Activated CD4-positive, alpha-beta T cell treated with anti-CD3 and anti-CD28 coated beads for 1 hour (primary cell): ENCODE results near the gene RGL1.

Experiments
- DNase-seq: peaks from one replicate; pipeline ENCODE4 v3.0.0-alpha.2; 2020

The RGL1 gene

DNA sequence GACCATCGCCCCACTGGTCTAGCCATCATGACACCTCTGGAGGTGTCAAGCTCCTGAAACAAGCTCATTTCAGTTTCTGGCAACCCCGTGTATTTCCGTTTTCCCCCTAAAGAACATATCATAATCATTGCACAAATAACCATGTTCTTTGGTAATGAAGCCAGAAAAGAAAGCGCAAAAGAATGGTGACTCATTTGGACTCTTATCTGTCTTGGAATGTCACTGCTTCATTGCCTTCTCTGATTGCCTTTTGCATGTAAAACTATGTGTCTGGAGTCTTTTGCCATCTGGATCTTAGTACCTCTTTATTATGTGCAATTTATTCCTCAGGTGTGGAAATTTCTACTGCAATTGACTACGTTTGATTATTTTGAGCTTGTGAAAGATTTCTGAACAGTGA is 122.1 kb downstream of the RGL1 start:
- no peak for DNase-seq

DNA sequence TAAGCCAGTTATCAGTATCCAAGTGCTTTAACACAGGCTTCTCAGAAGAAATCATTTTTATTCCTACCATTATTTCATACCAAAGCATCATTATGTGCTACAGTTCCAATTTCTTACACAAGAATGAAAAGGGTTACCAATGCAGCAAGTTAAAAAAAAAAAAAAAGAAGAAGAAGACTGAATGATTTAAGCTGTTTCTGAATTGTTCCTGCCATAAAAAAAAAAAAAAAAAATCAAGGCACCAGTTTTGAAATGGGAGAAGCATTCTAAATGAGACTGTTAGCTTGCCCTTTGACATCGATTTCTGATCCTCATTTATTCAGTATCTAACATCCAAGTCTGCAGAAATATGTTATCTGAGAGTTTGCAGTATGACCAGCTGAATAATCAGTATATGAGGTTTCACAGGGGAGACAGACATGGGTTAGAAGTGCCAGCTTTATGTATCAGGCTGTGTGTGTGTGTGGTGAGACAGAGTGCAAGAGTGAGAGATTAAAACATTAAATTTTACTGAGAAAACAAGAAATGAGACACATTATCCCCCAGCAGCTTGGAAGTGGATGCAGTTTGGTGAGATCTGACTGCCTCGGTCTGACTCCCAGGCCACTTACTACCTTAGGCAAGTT is 126.8 kb downstream of the RGL1 start:
- no peak for DNase-seq

DNA sequence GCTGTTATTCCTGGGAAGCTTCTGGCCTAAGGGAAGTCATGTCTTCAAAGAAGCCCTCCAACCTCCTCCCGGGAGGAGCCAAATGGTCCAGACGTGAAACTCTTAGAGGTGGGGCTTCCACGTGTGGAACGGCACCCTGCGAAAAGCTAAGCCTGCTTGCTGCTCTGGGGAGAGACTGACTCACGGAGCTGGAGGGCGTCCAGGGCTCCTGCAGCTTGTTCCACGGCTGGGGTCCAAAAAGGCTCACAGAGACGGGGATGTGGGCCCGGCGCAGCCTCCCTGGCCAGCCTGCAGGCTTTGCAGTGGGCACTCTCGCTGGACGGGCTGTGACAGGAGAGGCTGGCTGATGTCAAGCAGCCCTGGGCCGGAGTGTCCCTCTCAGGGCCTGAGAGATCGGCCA is 127.5 kb downstream of the RGL1 start:
- DNase-seq: no peak

DNA sequence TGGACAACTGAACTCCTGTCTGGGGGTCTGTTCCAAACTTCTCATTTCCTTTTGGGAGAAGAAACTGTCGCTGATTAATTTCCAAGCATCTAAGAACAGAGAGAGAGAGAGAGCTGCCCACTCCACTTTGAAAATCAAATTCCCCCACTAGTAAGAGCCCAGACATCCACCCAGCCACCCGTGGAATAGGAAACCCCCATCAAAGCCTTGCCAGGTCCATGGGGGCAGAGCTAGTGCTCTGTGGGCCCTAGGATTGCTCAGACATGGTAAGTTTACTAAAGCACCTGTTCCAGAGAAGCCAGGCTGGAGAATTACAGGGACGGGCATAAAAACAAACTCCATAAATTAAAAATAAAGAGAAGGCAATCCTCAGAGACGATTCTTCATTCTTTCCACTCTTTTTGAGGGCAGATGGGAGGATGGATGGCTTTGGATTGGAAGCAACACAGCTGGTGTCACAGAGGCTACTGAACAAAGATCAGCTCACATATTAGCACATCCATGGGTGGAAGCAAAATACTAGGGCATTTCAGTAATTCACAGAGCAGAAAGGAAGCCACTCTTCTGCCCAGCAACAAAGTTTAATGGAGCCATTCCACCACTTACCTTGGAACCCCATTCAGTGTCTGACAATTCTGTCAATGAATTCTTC is 128.7 kb downstream of the RGL1 start:
- no peak for DNase-seq

DNA sequence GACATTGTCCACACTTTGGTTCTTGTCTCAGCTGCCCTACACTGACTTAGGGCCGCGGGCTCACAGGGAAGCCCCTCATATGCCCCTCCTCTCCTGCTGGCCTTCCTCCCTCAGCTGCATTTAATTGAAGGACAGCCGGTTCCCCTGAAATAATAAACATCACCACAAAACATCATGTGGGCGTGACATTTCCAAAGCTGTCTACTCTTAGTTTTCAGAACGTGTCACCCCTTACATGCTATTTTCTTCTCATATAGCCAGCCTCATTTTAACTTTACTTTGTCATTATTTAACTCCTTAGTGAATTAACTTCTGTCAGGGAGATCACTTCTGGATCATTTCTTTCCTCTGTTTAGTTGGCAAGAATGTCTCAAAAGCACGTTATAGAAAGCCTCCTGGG is 129.4 kb downstream of the RGL1 start:
- DNase-seq: no peak

DNA sequence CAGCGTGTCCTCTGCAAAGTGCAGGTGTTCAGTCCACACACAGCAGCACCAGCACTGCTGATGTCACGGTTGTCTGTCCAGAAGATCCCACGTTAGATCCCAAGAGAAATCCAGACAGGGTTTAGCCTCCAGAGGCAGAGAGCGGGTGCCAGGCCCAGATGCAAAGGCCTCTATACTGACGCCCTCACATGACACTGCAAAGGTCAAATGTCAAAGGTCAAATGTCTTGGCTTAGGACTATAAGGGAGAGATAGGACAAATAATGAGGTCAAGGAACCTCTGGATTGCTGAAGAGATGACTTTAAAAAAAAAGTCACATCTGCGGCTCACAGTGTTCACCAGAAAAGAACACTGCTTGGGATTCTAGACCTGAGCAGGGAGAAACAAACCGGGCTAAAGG is 131.1 kb downstream of the RGL1 start:
- no peak for DNase-seq

DNA sequence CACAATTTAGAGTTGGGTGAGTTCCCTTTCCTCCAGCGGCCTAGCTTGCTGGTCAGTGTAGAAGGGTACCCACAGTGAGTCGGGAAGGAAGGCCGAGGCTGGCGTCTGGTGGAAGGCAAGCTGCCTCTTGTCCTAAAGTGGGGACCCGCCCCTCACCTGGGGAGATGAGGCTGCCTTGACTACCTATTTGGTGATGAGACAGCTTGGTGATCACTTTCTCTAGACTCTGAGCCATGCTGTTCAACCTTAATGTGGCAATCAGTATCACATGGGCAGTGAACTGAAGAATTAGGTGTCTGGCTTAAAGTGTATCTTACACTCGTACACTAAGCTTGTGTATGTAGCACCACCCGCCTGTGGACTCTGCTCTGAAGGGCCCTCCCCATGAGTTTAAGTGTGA is 131.9 kb downstream of the RGL1 start:
- no peak for DNase-seq

DNA sequence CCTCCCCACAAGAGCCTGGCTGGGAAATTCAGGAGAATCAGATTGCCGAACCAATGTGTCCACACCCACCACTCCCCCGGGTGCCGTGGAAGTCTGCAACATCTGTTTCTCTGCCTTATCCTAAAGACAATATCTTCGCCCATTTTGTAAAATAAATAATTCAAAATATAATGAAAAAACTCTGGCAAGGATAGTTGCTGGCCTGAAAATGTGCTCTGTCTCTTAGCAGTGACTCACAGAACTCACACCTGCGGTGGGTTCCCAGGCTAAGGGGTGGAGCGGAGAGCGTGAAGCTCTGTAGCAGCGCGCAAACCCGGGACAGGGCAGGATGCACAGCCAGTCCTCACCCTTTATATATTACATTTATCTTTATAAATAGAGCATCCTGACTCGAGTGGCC is 132.7 kb downstream of the RGL1 start:
- no peak for DNase-seq

DNA sequence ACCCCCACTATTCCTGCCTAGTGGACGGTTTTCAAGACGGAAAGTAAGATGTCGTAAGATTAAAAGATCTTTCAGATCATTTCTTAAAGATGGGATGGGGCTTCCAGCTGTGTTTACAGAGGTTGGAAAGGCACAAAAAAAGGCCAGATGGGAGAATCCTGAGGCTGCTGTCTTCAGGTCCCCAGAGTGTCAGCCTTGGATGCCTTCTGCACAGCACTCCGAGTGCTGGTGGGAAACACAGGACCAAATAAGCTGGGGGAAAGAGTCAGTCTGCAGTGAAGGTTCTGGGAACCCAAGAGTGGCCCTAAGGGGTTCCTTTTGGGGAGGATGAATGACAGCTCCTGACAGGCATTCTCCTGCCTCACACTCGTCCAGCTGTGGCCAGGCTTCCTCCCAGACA is 136.1 kb downstream of the RGL1 start:
- DNase-seq: no peak

DNA sequence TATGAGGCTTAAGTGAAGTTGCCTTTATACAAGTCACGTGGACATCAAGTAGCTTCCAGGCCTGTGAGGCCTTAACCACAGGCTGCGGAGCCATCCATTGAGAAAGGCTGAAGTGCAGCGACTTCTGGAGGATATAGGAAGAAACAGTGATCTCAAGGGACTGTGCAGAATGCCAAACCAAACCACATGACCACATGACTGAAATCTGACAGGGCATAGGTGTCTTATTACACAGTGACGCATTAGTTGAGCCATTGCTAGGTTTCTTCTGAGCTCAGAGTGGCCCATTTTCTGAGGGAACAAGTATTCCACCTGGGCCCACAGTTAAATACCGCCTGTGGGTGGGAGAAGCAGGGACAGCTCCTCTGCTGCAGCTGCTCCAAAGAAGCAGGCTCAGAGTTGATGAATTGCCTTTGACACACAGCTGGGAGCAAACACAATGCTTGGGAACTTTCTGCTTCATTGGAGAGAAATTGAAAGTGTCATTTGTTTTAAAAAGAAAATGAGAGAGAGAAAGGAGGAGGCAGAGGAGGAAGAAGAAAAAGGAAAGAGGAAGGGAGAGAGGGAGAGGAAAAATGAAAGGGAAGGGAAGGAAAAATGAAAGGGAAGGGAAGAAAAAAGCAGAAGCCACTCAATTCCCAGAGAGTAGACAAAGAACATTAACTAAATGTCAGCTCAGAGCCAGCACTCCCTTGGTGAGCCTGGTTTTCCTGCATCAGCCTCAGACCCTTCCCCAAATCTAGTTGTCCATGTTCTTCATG is 138.2 kb downstream of the RGL1 start:
- no peak for DNase-seq

DNA sequence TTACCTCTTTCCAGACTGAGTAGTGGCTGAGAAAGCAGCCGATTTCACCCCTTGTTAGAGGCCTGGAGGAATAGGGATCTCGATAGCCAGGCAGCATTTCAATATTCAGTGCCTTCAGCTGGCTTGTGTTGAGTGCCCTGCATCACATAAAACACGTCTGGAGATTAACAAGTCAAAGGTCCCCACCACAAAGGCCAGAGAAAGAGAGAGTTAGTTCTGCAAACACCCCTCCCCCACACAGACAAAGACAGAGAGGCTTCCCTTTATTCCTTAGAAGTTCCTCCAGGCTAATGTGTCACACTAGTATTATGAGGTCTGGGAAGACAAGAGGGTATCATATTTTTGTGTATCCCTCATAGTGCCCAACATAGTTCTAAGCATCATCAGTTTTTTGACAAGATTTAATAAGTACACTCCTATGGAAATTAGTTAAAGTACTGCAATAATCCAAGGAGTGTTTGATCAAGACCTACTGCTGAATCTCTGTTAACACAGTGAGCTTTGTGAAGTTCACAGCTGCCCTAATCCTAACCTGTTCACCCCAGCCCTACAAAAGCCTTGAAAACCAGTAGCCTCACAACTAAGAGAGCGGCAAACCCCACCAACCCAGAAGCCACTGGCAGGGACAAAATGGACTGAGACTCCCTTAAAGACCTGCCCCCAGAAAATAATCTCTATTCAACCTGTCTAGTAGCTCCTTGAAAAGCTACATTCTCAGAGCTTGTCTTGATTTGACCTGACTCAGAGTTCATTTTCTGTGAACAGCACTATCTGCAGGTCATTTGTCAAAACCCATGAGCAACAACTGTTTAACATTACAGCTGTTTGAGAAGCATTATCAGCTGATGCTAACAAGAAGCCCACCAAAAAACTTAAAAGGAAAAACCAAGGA is 140.8 kb downstream of the RGL1 start:
- no peak for DNase-seq

DNA sequence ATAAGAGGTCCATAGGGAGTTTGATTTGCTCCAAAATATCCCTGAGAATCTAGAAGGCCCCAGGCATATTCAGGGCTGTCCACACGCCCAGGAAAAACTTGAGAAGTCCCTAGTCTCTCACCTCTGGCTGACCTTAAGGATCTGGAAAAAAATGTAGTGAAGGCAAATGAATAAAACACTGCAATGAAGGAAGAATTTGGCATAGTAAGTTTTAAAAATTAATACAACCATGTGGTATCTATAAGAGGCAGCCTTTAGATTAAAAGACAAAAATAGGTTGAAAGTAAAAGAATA is 141.3 kb downstream of the RGL1 start:
- no peak for DNase-seq

DNA sequence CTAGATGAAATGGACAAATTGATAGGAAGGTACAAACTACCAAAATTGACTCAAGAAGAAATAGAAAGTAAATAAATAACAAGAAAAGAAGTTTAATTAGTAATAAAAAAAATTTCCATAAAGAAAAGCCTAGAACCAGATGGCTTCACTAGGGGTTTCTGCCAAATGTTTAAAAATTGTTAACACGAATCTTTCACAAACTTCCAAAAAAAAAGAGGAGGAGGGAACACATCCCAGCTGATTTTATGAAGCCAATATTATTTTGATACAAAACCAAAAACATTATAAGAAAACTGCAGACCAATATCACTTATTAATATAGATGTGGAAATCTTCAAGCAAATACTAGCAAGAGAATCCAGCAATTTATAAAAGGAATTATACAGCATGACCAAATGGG is 143.1 kb downstream of the RGL1 start:
- DNase-seq: no peak

DNA sequence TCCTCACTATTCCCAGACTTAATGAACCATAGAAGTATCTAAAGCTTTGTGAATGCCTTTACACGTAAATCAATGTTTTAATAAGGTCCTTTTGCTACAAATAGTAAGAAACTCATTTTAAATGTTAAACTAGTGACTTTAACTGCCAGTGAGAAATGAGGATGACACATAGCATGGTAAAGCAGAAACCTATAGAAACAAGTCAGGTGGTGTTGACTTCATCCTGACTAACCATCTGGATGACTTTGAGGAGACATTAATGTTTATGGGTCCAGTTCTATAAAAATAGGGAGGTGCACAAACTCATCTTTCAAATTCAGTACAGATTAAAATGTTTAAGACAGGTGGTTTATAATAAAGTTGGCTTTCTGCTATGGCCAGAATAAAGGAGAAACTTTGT is 147.2 kb downstream of the RGL1 start:
- no peak for DNase-seq

DNA sequence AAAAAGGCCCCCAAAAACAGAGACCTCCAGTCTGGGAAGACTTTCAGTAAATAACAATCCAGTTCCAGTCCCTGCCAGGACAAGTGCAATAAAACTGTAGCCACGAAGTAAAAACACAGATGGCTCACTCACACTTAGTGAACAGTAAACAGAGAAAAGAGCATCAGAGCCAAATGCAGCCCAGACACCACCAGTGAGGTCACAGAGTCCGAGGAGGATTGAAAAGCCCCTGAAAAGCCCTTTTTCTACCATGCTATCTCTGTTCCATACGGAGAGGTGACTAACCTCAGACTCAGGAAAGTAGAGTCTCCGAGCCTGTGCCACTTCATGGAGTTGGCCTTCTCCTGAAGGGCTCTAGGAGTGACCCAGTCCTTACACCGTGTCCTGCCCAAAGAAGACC is 148.1 kb downstream of the RGL1 start:
- DNase-seq: no peak

DNA sequence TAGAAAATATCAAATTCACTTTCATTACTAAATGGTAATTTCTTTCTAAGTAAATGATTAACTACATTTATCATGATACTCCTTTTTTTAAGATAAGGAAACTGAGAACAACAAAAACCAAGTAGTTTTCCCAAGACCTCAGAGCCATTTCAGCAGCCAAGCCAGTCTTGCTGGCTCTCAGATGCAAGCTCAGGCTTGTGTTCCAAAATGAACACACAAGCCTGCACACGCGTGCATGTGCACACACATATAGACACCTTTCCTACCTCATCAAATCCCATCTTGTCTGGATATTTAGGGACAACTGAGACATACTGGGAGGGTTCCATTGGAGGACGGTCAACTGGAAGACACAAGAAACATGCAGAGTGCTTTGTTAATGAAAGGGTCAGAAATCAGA is 149.6 kb downstream of the RGL1 start:
- DNase-seq: no peak

DNA sequence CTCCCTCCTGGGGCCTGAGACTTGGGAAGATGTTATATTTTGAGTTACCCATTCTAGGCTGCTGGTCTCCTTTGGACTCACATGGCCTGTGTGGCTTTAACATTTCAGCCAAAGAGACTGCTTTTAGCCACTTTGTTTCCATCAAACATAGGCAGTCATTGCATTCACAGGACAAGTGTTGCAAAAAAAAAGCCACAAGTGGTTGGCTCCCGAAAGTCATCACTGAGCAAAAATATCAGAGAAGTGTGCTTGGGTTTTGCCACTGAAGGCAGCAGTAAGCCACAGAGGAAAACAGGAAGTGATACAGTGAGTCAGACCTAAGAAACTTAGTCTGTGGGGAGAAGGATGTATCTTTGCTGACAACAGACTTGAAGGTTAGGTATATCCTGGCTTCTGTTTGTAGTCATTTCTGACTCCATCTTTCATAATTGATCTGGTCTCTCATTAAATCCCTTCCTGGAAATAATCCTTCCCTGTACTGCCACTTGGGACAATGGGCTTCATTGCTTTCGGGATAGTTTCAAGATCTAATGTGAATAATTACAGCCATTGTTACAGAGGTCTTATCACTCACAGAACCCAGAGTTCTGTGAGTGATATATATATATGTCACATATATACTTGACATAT is 151.8 kb downstream of the RGL1 start:
- peak; percentile 34 for DNase-seq

DNA sequence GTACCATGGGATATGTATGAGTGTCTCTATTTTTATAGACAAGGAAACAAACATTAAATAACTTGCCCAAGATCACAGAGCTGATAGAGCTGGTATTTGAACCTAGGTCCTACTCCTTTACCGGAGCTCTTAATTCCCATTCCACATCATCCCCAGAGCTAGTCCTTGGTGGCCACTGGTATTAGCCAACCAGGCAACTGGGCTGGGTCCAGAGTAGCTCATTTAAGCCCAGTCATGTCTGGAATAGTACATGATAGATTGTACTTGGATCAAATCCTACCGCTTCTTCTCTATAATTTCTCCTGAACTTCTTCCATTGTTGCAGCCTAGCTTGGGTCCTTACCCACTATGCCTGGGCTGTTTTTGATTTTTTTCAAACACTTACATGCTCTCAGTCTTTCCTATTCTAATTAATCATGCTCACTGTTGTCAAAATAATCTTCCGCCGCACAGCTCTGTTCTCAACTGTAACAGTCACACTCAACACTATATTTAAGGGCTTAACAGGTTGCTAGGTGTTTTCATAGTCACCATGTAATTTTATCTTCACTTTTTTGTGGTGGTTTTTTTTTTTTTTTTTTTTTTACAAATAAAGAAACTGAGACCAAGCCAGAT is 152.4 kb downstream of the RGL1 start:
- DNase-seq: no peak

DNA sequence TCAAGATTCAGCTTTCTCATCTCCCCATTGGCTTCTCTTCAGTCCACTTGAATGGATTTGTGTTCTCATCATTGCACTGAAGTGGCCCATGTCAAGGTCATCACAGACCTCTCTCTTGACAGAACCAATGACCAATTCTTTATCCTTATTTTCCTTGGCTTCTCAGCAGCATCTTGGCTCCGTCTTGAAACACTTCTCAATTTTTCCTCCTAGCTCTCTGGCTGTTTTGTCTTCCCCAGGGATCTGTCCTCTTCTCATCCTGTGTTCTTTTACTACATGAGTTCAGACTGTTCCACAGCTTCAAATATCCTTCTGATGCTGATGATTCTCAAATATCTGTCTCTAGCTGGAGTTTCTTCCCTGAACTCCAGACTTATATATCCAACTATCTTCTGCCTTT is 154.0 kb downstream of the RGL1 start:
- DNase-seq: no peak

DNA sequence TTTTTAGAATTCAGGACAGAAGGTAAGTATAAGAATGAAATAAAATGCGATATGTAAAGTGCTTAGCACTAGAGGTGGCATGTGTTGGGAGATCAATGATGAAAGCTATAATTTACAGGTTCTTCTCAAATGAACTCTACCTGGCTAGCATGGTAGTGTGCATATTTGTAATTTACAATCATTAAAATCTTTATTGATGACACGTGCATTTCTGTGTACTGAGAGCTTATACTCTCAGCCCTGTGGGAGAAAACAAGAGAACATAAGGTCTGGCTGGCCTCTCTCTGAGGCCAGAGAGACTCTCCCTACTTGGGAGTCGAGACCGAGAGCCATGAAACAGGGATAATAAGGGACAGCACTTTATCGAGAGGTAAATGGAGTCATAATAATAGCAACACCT is 156.2 kb downstream of the RGL1 start:
- DNase-seq: no peak

DNA sequence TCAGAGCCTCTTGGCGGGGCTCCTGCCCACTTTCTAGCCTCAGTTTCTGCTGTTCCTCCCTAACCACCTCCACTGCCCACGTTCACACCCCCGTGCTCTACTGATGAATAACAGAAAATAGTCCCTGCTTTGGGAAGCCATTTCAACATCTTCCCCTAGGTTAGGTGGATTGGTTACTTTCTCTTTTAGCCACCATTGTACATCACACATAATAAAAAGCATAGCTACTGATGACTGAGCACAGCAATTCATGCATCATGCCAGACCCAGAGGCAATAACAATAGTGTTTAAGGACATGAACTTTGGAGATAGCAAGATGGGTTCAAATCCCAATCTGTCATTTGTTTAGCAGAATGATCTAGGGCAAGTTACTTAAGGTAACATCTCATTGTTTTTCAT is 158.0 kb downstream of the RGL1 start:
- DNase-seq: no peak

DNA sequence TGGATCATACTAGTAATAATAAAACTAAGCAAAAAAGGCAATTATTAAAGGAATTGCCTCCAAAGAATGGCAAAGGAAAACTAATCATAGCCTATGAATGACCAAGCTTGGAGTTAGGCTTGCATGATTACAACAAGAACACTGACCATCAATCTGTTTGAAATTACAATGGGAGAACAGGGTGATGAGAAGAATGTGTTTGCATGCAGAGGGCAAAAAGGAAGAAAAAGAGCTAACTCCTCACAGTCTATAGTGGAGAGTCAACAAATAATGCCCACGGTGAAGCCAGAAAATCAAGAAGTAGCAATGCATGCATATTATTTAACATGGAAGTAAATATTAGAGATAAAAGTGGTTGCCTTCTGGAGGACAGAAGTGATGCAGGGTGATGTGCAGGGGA is 160.8 kb downstream of the RGL1 start:
- DNase-seq: no peak

DNA sequence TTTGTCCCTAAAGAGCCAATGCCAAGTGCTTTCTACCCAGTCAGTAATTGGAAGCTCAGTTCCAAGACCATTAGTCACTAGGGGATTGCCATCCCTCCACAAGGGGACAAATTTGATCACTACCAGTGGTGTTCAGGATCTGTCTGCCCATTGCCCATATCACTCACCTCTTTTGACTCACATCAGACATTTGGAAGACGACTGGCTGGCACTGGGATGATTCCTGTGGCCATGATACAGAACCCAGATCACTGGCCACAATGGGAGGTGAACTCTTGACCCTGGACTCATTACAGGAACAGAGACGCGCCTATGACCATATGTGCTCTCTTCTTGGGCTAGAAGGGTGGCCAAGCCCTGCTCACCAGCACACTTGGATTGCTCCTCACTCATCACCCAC is 161.6 kb downstream of the RGL1 start:
- no peak for DNase-seq
